NCI-H748 (cell line): ENCODE data around the gene MFAP3L.
"Not testable (repeated sequence)": the region's sequence is repeated elsewhere in the genome, so short reads cannot be mapped to it uniquely, and the experiment has no call there.

Experiments
- DNase-seq: peaks from one replicate; lab custom pipeline; 2025; ENCODE audit not compliant: unreplicated experiment; lab: John Stamatoyannopoulos, UW

The MFAP3L gene

GRCh38 chr4:169943601-169944000, 82.6 kb downstream of the MFAP3L start:
- not testable (repeated sequence) for DNase-seq

- DNase-seq, result no peak
Observed at GRCh38 chr4:169941141-169941540, 85.1 kb downstream of the MFAP3L start.

GRCh38 chr4:169940460-169940859, 85.7 kb downstream of the MFAP3L start:
- no peak for DNase-seq
